C4-2B (cell line): ENCODE results near the gene SYNE4.
"Not testable (repeated sequence)": the region's sequence is repeated elsewhere in the genome, so short reads cannot be mapped to it uniquely, and the experiment has no call there.

Source experiments
- ZFX ChIP-seq: fragments of 450-650 bp; IDR thresholded peaks from 2 replicates; pipeline ENCODE4 v1.6.1; 2017
- TF ChIP-seq, protein P1 (sequence below): fragments of 450-650 bp; conservative IDR thresholded peaks from 2 replicates; pipeline ENCODE4 v1.5.1; 2017; ENCODE audit warnings: mild to moderate bottlenecking

DNA sequence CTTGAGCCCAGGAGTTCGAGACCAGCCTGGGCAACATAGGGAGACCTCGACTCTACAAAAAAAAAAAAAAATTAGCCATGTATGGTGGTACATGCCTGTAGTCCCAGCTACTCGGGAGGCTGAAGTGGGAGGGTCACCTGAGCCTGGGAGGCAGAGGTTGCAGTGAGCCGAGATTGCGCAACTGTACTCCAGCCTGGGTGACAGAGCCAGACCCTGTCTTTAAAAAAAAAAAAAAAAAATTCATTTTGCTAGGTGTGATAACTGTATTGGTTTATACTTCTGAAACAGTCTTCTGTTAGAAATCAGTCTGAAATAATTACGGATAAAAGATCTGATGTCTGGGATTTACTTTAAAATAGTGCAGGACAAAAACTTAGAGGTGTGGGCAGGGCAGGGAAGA is 32.5 kb upstream of the SYNE4 start:
- TF ChIP-seq, protein P1, sequence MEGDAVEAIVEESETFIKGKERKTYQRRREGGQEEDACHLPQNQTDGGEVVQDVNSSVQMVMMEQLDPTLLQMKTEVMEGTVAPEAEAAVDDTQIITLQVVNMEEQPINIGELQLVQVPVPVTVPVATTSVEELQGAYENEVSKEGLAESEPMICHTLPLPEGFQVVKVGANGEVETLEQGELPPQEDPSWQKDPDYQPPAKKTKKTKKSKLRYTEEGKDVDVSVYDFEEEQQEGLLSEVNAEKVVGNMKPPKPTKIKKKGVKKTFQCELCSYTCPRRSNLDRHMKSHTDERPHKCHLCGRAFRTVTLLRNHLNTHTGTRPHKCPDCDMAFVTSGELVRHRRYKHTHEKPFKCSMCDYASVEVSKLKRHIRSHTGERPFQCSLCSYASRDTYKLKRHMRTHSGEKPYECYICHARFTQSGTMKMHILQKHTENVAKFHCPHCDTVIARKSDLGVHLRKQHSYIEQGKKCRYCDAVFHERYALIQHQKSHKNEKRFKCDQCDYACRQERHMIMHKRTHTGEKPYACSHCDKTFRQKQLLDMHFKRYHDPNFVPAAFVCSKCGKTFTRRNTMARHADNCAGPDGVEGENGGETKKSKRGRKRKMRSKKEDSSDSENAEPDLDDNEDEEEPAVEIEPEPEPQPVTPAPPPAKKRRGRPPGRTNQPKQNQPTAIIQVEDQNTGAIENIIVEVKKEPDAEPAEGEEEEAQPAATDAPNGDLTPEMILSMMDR = not testable (repeated sequence)
- not testable (repeated sequence) for TF ChIP-seq ZFX
